Stimulated activated CD4-positive, alpha-beta T cell treated with anti-CD3 and anti-CD28 coated beads, TNF-alpha, amount 100 ng/mL, for 1 hour (primary cell): ENCODE data around the gene IGFBP2.
"Not testable (repeated sequence)": the region's sequence is repeated elsewhere in the genome, so short reads cannot be mapped to it uniquely, and the experiment has no call there.

ENCODE experiments used
- DNase-seq, 3 donors: peaks; one replicate each; pipeline ENCODE4 v3.0.0-alpha.2; 2020; ENCODE audit warnings: low read depth in 3 of 3, low spot score in 1 of 3

Gene IGFBP2

GRCh38 chr2:216632952-216633615 lies at the start of gene IGFBP2:
IGFBP2 (plus strand) TSS chr2:216633420; CDS start chr2:216633524, 104 bp downstream.
- no peak for DNase-seq

- no peak for DNase-seq
Measured at GRCh38 chr2:216583606-216584005, 49.6 kb upstream of the IGFBP2 start.

- DNase-seq: no peak
Measured at GRCh38 chr2:216584112-216584511, 49.1 kb upstream of the IGFBP2 start.

GRCh38 chr2:216585441-216585840 lies 47.8 kb upstream of the IGFBP2 start:
- DNase-seq: no peak

- DNase-seq: no peak
Measured at GRCh38 chr2:216588861-216589710, 44.1 kb upstream of the IGFBP2 start.

GRCh38 chr2:216589791-216590190 lies 43.4 kb upstream of the IGFBP2 start:
- DNase-seq: no peak

- DNase-seq: no peak
Measured at GRCh38 chr2:216590780-216591179, 42.4 kb upstream of the IGFBP2 start.

- no peak for DNase-seq
Measured at GRCh38 chr2:216591480-216591879, 41.7 kb upstream of the IGFBP2 start.

GRCh38 chr2:216594081-216594480 lies 39.1 kb upstream of the IGFBP2 start:
- DNase-seq: no peak

GRCh38 chr2:216596236-216596979 lies 36.8 kb upstream of the IGFBP2 start:
- DNase-seq: no peak

- no peak for DNase-seq
Measured at GRCh38 chr2:216596980-216597509, 36.2 kb upstream of the IGFBP2 start.

GRCh38 chr2:216597825-216598224 lies 35.4 kb upstream of the IGFBP2 start:
- not testable (repeated sequence) for DNase-seq

- DNase-seq: no peak
Measured at GRCh38 chr2:216601632-216602409, 31.4 kb upstream of the IGFBP2 start.

GRCh38 chr2:216603010-216603883 lies 30.0 kb upstream of the IGFBP2 start:
- no peak for DNase-seq

- DNase-seq: no peak
Measured at GRCh38 chr2:216603884-216604245, 29.4 kb upstream of the IGFBP2 start.

- DNase-seq: no peak
Measured at GRCh38 chr2:216604458-216604857, 28.8 kb upstream of the IGFBP2 start.

GRCh38 chr2:216606551-216607276 lies 26.5 kb upstream of the IGFBP2 start:
- DNase-seq: peak in 1 of 3 donors; percentile 13

- no peak for DNase-seq
Measured at GRCh38 chr2:216607277-216607560, 26.0 kb upstream of the IGFBP2 start.

GRCh38 chr2:216608525-216608924 lies 24.7 kb upstream of the IGFBP2 start:
- no peak for DNase-seq
